Stomach (tissue), 9 donors: ENCODE measurements around the gene AADACL4. TPM values are rescaled to one million over a fixed set of nuclear protein-coding genes. Genes with fewer than 3 reads are reported as not detected.

Source experiments
- DNase-seq, 2 donors: peaks; one replicate each; pipeline versions ENCODE4 v3.0.0 to v3.0.0-alpha.2; 2013 to 2019
- H3K27ac ChIP-seq, 5 donors: fragments of 200-600 bp in 4 of 5; sonication (generic) in 4 of 5; one replicate each; pipeline ENCODE4 v1.5.1; 2013 to 2019; ENCODE audit warnings: mild to moderate bottlenecking in 1 of 5, moderate library complexity in 1 of 5
- H3K27me3 ChIP-seq, 3 donors: fragments of 200-600 bp; sonication (generic); one replicate each; pipeline ENCODE4 v1.5.1; 2017 to 2019; ENCODE audit warnings: mixed run types in 1 of 3
- H3K36me3 ChIP-seq, 4 donors: fragments of 200-600 bp; sonication (generic); 1 replicate in 3 of 4; 2 replicates in 1 of 4; pipeline ENCODE4 v1.5.1; 2016 to 2019
- H3K4me1 ChIP-seq, 4 donors: fragments of 200-600 bp; sonication (generic); one replicate each; pipeline ENCODE4 v1.5.1; 2016 to 2019
- H3K4me3 ChIP-seq, 4 donors: fragments of 200-600 bp; sonication (generic) in 3 of 4; one replicate each; pipeline ENCODE4 v1.5.1; 2016 to 2019; ENCODE audit warnings: mild to moderate bottlenecking in 1 of 4
- H3K9me3 ChIP-seq, 4 donors: fragments of 200-600 bp; sonication (generic); one replicate each; pipeline ENCODE4 v1.5.1; 2016 to 2019
- EP300 ChIP-seq: sonication (generic); formaldehyde crosslinking; IDR thresholded peaks from one replicate; pipeline ENCODE4 v1.6.1; 2017; ENCODE audit warnings: antibody characterized with exemption
- POLR2A ChIP-seq, 4 donors: fragments of 450-650 bp; IDR thresholded peaks; one replicate each; pipeline ENCODE4 v1.6.1; 2016; ENCODE audit warnings: antibody characterized with exemption in 4 of 4, control low read depth in 2 of 4, mild to moderate bottlenecking in 1 of 4, moderate library complexity in 1 of 4
- POLR2AphosphoS5 ChIP-seq, 3 donors: sonication (generic); formaldehyde crosslinking; IDR thresholded peaks; one replicate each; pipeline ENCODE4 v1.6.1; 2016; ENCODE audit warnings: antibody characterized with exemption in 3 of 3
- WGBS, 5 donors: extraction: QIAGEN DNeasy Blood & Tissue Kit in 3 of 5; methylation state at CpG; one replicate each; pipeline versions ENCODE4 v1.1.5 to v1.1.7; 2013 to 2018; 5-methylcytosine and 5-hydroxymethylcytosine counted together
- intact Hi-C: fragments of 100-400 bp; cut with DNase I; formaldehyde crosslinking; loops from one replicate; pipeline ENCODE4 v1.15.1; 2023; ENCODE audit warnings: low total_unique reads
- polyA plus RNA-seq, 3 donors: library from polyadenylated mRNA; stranded (reverse); fragments of 200-250 nt; gene quantifications; one replicate each; pipeline ENCODE4 v1.2.3, GENCODE V29; 2013
- total RNA-seq, 5 donors: library from RNA; depleted of rRNA; stranded (reverse); fragments of >200 nt; gene quantifications; one replicate each; pipeline versions ENCODE4 v1.1.0 to v1.2.3, GENCODE V29; 2014 to 2016
- TF ChIP-seq, protein P1 (sequence below), 7 experiments: fragments of 450-650 bp in 4 of 7; fragments of 200-600 bp in 3 of 7; sonication (generic) in 3 of 7; IDR thresholded peaks; one replicate each; pipeline ENCODE4 v1.5.1; 2016 to 2019; ENCODE audit warnings: antibody characterized with exemption in 7 of 7, control low read depth in 2 of 7, mild to moderate bottlenecking in 1 of 7
- donor health status: healthy with polysubstance abuse.
- donor health status: Bipolar disorder and iron deficiency.
- donor health status: healthy.

Gene AADACL4
- total and polyA plus RNA-seq, 8 donors: not detected

DNA sequence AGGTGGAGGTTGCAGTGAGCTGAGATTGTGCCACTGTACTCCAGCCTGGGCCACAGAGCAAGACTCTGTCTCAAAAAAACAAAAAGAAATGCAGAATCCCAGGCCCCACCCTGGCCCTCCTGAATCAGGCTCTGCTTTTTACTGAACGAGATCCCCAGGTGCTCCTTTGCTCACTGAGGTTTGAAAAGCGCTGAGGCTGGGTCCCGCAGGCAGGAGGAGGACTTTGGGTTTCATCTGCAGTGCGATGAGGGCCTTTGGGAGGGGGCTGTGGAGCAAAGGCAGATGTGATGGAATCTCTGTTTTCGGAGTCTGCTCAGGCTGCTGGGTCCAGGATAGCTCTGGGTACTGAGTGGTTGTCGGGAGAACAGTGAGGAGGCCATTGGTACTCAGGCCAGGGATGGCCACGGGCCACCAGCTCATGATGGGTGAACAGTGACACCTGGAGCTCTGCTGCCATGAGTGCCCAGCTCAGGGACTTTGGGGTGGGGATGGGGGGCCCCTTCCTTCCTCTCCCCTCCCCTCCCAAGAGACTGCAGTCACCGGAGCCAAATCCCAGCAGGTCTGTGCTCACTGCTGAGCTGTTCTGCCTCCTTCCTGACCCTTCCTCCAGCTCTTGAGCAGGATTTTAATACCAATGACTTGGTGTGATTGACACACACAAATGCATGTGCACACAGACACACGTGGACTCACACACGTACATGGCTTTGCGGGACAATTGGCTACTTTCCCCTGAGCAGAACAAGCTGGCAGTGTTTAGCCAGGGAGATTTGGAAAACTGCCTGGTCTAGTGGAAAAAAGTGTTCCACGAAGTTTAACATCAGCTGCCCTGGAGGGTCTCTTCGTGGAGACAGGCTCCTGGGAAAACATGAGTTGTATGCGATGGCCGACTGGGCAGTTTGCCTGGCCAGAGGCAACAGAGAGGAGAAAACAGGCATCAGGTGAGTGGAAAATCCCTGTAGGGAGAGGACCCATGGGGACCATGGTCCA lies 22.2 kb upstream of the AADACL4 start:
- DNase-seq: peak; percentile 57 to 77
- TF ChIP-seq EP300 (no peak), POLR2AphosphoS5 (IDR thresholded peaks at IDR 0.05) (peak in 2 of 3 donors; percentile 9 to 94)
- Histone ChIP-seq H3K27ac (peak overlapping the region; percentile 59 to 98 (median 75)), H3K4me3 (no peak overlapping the region), H3K27me3 (peaks cover 0 to 6% (median 0%) of the 10 kb centered on the region in 3 donors), H3K4me1 (peaks cover 31 to 58% (median 54%) of the 10 kb centered on the region in 4 donors), H3K9me3 (no peaks in the 10 kb centered on the region), H3K36me3 (no peaks in the 10 kb centered on the region)
- 50 to 63% (median 55%) methylated on average over 14 to 15 of the region's 15 CpGs for WGBS, 5 donors
- intact Hi-C loops: loop anchor here (10.0 kb wide), 1 partner anchor 307 kb away; no protein-coding TSS in a partner anchor

GRCh38 chr1:12622506-12622905 lies 21.4 kb upstream of the AADACL4 start:
- Histone ChIP-seq H3K4me3 (no peak overlapping the region), H3K9me3 (no peaks in the 10 kb centered on the region), H3K27me3 (no peaks in the 10 kb centered on the region), H3K4me1 (peaks cover 31 to 58% (median 50%) of the 10 kb centered on the region in 4 donors), H3K36me3 (no peaks in the 10 kb centered on the region), H3K27ac (peak overlapping the region; percentile 59 to 98 (median 75))
- 34 to 57% (median 35%) methylated on average over 12 of the region's 12 CpGs for WGBS, 5 donors
- DNase-seq: peak in 1 of 2 donors; percentile 76
- TF ChIP-seq POLR2A (IDR thresholded peaks at IDR 0.05): no peak
- no peak for TF ChIP-seq EP300
- no peak for TF ChIP-seq POLR2AphosphoS5 (IDR thresholded peaks at IDR 0.05)
- TF ChIP-seq, protein P1, sequence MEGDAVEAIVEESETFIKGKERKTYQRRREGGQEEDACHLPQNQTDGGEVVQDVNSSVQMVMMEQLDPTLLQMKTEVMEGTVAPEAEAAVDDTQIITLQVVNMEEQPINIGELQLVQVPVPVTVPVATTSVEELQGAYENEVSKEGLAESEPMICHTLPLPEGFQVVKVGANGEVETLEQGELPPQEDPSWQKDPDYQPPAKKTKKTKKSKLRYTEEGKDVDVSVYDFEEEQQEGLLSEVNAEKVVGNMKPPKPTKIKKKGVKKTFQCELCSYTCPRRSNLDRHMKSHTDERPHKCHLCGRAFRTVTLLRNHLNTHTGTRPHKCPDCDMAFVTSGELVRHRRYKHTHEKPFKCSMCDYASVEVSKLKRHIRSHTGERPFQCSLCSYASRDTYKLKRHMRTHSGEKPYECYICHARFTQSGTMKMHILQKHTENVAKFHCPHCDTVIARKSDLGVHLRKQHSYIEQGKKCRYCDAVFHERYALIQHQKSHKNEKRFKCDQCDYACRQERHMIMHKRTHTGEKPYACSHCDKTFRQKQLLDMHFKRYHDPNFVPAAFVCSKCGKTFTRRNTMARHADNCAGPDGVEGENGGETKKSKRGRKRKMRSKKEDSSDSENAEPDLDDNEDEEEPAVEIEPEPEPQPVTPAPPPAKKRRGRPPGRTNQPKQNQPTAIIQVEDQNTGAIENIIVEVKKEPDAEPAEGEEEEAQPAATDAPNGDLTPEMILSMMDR (IDR thresholded peaks at IDR 0.05): no peak
- intact Hi-C loops: loop anchor here (10.0 kb wide), 1 partner anchor 308 kb away; no protein-coding TSS in a partner anchor

GRCh38 chr1:12625276-12625675 lies 18.6 kb upstream of the AADACL4 start:
- intact Hi-C loops: loop anchor here (10.0 kb wide), 1 partner anchor 310 kb away; no protein-coding TSS in a partner anchor
- TF ChIP-seq, protein P1 (IDR thresholded peaks at IDR 0.05): no peak
- no peak for TF ChIP-seq POLR2AphosphoS5 (IDR thresholded peaks at IDR 0.05)
- no peak for TF ChIP-seq EP300
- no peak for TF ChIP-seq POLR2A (IDR thresholded peaks at IDR 0.05)
- WGBS, 5 donors: 88 to 92% (median 90%) methylated on average over 6 of the region's 6 CpGs
- Histone ChIP-seq H3K4me3 (no peak overlapping the region), H3K27me3 (no peaks in the 10 kb centered on the region), H3K36me3 (no peaks in the 10 kb centered on the region), H3K4me1 (peaks cover 21 to 40% (median 28%) of the 10 kb centered on the region in 4 donors), H3K27ac (no peak overlapping the region), H3K9me3 (no peaks in the 10 kb centered on the region)
- no peak for DNase-seq

DNA sequence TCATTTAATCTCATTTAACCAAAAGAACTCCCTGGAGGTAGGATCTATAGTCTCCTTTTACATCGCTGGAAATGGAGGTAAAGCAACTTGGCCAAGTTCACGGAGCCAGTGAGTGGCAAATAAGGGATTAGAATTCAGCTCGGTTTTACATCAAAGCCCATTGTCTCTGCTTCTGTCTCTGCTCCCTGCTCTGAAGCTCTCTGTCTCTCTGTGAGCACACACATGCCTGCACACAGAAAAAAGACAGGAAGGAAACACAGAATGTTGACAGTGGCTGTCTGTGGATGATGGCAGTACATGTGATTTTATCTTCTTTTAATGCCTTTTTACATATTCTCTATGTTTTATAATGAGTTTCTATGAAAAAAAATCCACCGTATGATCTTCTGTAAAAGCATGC lies 17.0 kb upstream of the AADACL4 start:
- intact Hi-C loops: loop anchor here (10.0 kb wide), 1 partner anchor 312 kb away; no protein-coding TSS in a partner anchor
- H3K4me3 ChIP-seq: no peak overlapping the region
- no peak overlapping the region for H3K27ac ChIP-seq
- TF ChIP-seq POLR2A (IDR thresholded peaks at IDR 0.05): no peak
- no peak for TF ChIP-seq EP300
- TF ChIP-seq, protein P1 (IDR thresholded peaks at IDR 0.05): no peak
- TF ChIP-seq POLR2AphosphoS5 (IDR thresholded peaks at IDR 0.05): no peak
- H3K9me3 ChIP-seq: no peaks in the 10 kb centered on the region
- WGBS, 5 donors: 68 to 74% (median 68%) methylated on average over 4 of the region's 4 CpGs
- DNase-seq: no peak
- peaks cover 5 to 24% (median 14%) of the 10 kb centered on the region in 4 donors for H3K4me1 ChIP-seq
- no peaks in the 10 kb centered on the region for H3K36me3 ChIP-seq
- no peaks in the 10 kb centered on the region for H3K27me3 ChIP-seq
